Activated CD8-positive, alpha-beta memory T cell treated with anti-CD3 and anti-CD28 coated beads for 24 hours (primary cell): ENCODE data around the gene SP7.
"Not testable (repeated sequence)": the region's sequence is repeated elsewhere in the genome, so short reads cannot be mapped to it uniquely, and the experiment has no call there.

ENCODE experiments used
- DNase-seq: peaks from one replicate; pipeline ENCODE4 v3.0.0-alpha.2; 2020

SP7 gene

DNA sequence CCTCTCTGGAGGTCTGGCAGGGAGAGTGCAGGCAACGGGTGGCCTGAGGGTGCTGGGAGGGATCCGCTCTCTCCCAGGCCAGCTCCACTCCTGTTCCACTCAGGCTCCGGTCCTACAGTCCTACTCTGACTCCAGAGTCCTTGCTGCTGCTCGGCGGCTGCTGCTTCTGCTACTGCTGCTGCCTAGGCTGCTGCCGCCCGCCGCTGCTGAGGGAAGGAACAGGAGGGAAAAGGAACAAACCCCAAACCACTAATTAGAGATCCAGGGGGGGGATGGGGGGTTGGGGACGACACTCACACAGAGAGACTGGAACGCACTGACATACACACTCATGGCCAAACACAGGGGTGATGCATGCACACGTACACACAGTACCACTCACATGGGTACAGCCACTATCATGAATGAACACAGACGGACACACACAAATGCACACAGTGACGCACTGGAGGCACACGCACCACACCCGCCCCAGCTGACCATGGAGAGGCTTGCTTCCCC is at the start of gene SP7:
TSS of gene SP7 (minus strand) at position 174 of the 501 bp plus-strand sequence. CDS start 708 bp downstream, outside the sequence.
- no peak for DNase-seq

DNA sequence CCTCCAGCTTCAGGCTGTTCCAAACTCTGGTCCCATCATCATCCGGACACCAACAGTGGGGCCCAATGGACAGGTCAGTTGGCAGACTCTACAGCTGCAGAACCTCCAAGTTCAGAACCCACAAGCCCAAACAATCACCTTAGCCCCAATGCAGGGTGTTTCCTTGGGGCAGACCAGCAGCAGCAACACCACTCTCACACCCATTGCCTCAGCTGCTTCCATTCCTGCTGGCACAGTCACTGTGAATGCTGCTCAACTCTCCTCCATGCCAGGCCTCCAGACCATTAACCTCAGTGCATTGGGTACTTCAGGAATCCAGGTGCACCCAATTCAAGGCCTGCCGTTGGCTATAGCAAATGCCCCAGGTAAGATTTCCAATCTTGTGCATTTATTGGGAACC is 47.1 kb upstream of the SP7 start:
- no peak for DNase-seq

DNA sequence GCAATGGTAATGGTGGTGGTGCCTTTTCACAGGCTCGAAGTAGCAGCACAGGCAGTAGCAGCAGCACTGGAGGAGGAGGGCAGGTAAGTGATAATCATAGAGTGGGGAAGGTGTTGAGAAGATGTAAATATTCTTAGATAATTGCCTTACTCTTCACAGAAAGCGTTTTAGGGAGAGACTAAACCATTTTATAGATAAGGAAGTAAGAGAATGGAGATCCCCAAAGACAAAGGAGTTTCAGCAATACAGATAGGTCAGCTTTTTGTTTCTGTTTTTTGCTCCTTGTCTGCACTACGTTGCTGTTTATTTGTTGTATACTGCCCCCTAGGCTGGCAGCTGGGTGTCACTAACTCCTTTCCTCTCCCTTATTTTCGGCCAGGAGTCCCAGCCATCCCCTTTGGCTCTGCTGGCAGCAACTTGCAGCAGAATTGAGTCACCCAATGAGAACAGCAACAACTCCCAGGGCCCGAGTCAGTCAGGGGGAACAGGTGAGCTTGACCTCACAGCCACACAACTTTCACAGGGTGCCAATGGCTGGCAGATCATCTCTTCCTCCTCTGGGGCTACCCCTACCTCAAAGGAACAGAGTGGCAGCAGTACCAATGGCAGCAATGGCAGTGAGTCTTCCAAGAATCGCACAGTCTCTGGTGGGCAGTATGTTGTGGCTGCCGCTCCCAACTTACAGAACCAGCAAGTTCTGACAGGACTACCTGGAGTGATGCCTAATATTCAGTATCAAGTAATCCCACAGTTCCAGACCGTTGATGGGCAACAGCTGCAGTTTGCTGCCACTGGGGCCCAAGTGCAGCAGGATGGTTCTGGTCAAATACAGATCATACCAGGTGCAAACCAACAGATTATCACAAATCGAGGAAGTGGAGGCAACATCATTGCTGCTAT is 45.8 kb upstream of the SP7 start:
- no peak for DNase-seq

DNA sequence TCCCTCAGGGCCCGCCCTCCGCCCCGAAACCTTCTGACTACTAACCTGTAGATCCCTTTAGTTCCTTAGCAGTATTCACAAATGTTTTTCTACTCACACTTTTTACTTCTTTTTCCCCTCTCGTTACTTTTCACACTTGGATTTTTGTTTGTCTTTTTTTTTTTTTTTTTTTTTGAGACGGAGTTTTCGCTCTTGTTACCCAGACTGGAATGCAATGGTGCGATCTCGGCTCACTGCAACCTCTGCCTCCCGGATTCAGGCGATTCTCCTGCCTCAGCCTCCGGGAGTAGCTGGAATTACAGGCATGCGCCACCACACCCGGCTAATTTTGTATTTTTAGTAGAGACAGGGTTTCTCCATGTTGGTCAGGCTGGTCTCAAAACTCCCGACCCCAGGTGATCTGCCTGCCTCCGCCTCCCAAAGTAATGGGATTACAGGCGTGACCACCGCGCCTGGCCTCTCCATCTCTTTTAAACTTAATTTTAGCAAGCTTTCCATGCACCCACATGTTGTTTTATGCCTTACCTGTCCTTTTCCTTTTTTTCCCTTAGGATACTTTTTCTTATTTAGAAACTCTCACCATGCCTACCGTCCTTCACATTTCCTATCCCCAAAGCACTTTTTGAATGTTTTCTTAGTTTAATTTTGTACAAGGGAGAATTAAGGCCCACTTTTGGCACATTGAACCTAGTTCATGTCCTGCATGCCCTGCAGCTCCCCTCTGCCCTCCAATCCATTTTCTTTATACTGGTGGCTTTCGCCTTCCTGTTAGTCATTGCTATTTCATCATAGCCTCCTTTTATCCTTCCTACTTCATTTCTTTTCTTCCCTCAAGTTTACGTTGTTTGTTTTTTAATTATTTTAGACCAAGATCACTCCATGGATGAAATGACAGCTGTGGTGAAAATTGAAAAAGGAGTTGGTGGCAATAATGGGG is 44.9 kb upstream of the SP7 start:
- no peak for DNase-seq

DNA sequence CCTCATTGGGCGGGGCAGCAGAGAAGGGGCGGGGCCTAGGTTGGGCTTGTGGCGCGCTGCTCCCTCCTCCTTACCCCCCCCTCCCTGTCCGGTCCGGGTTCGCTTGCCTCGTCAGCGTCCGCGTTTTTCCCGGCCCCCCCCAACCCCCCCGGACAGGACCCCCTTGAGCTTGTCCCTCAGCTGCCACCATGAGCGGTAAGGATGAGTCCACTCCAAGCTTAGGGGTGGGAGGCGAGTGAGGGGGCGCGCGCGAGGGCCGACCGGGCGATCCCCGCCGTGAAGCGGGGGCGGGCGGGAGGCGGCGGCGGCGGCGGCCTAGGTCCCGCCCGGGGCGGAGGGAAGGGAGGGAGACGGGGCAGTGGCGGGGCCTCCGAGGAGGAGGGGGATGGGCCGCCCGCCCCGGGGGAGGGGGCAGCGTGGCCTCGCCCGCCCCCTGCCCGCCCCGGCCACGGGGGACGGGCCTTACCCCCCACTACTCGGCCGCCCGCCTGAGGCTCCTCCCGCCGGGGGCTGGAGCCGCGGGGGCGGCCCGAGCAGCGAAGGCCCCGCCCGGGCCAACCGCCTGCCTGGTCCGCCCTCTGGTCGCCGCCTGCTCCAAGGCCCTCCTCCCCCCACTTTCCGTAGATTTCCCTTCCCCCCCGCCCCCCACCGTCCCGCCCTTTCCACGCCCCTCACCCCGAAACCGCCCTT is 44.1 kb upstream of the SP7 start, which contains the start of gene SP1:
TSS of gene SP1 (plus strand) at position 73 of the 690 bp plus-strand sequence. CDS start at position 189, 116 bp downstream.
- peak; percentile 100 for DNase-seq

DNA sequence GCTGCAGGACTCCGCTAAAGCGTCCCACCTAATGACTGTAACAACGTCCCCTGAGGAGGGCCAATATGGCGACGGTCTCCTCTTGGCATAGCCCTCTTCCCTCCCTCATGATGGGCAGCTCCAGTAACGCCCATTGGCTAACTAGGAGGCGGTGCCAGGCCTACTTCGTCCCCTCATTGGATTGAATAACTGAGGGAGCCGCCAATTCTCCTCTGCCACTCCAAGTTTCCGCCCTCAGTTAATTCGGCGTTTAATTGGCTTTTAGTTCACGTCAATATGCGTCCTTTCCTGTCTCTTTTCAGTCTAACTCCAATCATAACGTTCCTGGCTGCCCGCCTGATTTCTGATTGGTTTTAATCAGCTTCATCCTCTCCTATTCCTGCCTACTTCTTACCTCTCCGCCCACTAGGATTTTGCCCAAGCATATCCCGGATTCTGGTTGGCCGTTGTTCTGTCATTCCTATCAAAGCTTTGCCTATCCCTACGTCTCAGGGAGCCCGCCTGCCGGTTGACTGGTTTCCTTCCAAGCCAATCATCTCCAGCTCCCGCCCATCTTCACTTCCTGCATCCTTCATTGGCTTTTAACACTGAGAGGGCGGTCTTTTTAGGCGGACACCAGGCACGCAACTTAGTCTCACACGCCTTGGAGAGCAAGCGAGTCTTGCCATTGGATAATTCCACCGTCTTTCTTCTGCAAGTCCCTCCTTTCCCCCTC is 43.4 kb upstream of the SP7 start:
- DNase-seq = peak; percentile 91

DNA sequence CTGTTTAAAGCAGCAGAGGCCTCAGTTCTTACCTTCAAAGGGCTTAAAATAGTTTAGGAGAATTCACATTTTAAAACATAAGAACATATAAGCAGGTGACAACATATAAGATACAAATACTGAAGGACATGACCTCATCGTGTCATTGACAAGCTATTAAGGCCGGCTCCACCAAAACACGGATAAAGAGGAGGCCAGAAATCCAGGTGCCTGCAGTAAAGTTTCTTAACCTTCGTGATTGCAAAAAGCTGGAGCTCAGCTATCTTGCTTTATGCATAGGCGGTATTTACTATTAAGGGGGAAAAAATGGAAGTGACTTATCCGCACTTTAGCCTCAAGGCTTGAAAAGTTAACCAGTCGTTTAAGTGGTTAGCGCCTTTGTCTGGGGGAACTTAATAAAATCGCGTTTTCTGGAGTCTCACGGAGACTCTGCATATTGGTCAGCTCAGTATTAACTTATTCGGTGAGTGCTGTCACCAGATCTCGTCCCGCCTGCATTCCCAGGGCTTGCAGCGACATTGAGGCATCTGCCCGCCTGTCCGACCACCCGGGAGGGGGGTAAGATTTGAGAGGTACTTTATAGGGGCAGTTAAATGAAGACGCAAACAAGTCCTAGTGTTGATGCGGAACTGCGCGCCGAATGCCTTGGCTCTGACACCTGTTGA is 42.7 kb upstream of the SP7 start:
- DNase-seq = no peak

DNA sequence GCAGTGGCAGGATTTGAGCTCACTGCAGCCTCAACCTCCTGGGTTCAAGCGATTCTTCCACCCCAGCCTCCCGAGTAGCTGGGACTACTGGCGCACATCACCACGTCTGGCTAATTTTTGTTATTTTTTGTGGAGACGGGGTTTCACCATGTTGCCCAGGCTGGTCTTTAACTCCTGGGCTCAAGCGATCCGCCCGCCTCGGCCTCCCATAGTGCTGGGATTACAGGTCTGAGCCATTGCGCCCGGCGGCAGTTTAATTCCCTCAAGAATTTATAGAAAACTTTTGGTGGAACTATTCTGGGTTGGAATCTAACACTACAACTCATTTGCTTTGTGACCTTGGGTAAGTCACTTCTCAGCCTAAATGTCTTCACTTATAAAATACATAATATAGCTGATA is 42.1 kb upstream of the SP7 start:
- no peak for DNase-seq

DNA sequence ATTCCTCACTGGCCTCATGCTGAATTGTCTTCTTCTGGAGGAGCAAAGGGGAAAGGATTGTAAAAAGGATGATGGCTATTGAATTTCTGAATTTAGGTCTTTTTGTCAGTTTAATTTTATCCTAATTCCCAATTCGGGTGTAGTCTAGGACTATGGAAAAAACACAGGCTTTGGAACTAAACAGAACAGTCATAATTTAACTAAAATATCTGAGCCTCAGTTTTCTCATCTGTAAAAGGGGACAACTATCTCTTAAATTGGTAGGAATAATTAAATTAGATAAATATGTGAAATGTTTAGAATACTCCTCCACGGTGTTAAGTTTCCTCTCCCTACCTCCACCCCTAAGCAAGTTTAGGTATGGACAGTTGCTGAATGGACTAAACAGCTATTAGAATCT is 40.6 kb upstream of the SP7 start:
- no peak for DNase-seq

DNA sequence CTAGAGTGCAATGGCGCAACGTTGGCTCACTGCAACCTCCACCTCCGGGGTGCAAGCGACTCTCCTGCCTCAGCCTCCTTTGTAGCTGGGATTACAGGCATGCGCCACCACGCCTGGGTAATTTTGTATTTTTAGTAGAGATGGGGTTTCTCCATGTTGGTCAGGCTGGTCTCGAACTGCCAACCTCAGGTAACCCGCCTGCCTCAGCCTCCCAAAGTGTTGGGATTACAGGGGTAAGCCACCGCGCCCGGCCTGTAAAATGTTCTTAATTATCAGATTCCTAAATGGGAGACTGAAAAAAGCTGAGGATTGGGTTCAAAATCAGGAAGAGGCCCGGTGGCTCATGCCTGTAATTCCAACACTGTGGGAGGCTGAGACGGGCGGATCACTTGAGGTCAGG is 38.1 kb upstream of the SP7 start:
- not testable (repeated sequence) for DNase-seq

DNA sequence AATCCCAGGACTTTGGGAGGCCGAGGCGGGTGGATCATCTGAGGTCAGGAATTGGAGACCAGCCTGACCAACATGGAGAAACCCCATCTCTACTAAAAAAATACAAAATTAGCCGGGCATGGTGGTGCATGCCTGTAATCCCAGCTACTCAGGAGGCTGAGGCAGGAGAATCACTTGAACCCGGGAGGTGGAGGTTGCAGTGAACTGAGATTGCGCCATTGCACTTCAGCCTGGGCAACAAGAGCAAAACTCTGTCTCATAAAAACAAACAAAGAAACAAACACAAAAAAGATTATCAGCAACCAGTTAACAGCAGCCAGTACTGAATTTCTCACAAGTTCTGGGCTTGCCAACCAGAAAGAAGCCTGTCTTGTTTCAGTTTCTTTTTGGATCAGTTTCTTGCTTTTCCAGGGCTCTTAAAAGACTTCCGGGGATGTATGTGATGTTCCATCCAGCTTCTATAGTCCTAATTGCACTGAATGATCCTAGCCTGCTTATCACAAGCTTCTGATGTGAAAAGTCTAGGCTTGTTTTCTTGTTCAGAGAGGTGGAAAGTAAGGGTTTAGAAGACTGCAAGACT is 37.5 kb upstream of the SP7 start:
- DNase-seq = not testable (repeated sequence)

DNA sequence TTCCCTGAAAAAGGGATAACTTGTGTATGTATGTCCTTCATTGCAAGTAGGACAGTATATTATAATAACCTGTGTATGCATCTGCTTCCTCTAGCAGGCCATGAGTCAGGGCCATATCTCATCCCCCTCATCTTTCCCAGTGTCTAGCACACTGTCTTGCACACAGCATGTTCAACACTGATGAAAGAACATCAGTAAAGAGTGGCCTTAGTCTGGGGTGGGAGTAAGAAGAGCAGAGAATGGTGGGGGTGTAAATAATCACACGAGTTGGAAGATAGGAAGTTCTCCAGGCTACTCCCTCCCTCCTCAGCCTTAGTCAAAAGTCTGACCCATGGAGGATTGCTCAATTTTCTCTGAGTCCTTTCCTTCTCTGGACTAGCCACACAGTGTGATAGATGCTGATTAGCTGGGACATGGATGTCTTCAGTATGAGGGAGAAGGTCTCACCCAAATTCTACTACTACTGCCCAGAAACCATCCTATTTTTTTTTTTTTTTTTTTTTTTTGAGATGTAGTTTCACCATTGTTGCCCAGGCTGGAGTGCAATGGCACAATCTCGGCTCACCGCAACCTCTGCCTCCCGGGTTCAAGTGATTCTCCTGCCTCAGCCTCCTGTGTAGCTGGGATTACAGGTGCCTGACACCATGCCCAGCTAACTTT is 29.2 kb upstream of the SP7 start:
- DNase-seq = no peak

DNA sequence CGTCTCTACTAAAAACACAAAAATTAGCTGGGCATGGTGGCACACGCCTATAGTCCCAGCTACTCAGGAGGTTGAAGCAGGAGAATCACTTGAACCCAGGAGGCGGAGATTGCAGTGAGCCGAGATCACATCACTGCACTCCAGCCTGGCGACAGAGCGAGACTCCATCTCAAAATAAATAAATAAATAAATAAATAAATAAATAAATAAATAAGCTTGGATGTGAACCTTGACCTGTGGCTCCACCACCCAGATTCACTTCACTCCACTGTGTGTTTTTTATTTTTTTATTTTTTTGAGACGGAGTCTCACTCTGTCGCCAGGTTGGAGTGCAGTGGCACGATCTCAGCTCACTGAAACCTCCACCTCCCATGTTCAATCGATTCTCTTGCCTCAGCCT is 25.5 kb upstream of the SP7 start:
- not testable (repeated sequence) for DNase-seq

DNA sequence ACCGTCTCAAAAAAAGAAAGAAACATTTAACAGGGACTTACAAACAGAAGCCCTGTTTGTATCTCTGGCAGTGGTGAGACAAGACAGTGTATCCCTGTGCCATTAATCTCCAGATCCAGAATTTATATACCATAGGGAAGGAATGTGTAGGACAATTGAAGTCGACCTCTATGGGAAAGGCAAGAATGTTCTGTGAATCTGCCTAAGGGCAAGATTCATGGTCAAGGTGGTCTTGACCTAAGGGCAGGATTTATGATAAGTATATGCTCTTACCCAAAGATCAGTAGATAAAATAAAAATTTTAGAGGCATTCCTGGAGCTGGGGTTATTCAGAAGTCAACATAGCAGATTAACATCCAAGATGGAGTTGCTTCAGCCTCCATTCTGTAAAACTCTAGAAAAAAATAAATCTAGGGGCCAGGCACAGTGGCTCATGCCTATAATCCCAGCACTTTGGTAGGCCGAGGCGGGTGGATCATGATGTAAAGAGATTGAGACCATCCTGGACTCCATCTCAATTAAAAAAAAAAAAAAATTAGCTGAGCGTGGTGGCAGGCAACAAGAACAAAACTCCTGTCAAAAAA is 22.8 kb upstream of the SP7 start:
- no peak for DNase-seq

DNA sequence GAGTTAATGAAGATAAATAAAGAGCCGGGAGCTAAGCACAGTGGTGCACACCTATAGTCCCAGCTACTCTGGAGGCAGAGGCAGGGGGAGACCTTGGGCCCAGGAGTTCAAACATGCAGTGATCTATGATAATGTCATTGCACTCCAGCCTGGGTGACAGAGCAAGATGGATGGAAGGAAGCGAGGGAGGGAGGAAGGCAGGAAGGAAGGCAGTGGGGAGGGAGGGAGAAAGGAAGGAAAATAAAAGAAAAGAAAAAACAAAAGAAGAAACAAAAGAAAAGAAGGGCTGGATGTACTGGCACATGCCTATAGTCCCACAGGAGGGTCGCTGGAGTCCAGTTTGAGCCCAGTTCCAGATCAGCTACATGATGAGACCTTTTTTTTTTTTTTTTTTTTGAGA is 19.0 kb upstream of the SP7 start:
- no peak for DNase-seq

DNA sequence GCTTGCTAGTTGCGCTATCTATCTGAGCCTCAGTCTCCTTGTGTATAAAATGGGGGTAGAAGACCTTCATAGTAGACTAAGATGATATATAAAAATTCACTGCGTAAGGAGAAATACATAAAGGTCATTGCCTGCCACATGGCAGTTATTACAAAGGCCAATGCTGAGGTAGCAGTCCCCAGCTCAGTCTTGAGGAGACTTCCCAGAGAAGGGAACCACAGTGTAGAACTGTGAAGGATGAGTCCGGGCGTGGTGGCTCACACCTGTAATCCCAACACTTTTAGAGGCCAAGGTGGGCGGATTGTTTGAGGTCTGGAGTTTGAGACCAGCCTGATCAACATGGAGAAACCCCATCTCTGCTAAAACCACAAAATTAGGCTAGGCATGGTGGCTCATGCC is 17.1 kb upstream of the SP7 start:
- no peak for DNase-seq

DNA sequence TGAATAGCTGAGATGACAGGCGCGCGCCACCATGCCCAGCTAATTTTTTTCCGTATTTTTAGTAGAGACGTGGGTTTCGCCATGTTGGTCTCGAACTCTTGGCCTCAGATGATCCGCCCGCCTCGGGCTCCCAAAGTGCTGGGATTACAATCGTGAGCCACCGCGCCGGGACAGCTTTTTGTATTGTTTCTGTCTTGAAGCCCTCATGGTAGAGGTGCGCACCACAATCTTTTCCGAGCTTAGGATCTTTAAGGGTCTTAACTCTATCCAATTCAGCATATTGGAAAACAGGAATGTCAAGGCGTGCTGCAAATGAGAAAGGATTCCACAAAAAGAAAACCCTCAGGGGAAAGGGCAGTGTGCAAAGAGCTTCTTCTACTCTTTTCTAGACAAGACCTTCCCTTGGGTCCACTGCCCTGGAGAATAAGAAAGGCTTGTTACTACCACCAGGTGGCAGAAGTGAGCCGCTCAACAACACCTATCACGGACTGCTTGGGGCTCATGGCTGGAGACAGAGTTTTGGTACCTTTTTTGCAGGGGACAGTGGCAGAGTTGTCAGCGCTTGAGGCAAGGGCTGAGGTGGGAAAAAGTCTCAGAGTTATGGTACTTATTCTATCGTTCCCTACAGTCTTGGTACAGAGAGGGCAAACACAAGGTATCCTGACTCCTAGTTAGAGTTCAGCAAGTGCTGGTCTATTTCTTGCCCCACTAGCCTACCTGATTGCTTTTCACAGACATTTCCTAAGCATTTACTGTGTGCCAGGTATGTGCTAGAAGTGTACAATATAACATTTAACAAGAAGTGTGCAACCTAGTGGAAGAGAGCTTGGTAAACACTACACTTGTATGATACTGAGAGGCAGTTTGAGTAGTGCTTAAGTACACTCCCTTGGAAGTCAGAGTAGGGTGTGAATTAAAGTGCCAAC is 16.4 kb upstream of the SP7 start:
- peak; percentile 91 for DNase-seq

DNA sequence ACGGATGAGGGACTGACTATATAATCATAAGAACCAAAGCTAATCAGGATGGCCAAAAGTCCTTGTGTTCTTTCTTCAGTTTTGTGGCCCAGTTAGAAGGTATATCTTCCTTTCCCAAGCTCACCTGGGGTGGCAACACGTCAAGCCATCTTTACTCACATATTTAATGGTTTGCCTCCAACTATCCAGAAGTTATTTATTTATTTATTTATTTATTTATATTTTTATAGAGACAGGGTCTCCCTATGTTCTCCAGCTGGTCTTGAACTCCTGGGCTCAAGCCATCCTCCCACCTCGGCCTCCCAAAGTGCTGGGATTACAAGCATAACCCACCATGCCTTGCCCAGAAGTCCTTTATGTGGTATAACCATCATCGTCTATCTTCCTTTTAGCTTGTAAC is 11.8 kb upstream of the SP7 start:
- DNase-seq = no peak

DNA sequence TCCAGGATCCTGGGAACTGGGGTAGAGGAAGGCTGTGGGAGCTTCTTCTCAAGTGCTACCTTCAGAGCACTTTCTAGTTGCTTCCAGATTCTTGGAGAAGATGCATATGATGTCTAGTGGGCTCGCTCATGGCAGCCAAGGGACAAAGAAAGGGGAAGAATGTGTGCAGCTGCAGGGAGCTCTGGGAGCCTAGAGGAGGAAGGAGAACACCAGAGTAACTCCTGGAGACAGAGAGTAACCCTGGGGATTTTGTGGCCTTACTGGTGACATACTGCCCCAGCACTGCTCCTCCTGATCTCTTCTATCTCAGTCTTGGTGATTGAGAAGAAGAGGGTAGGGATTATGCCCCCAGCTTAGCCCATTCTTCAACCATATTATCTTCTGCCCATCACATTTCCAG is 10.3 kb upstream of the SP7 start:
- DNase-seq = no peak
